Measurements from ENCODE around the gene TWSG1. TPM values are rescaled to one million over a fixed set of nuclear protein-coding genes. Genes with fewer than 3 reads are reported as not detected.

TWSG1 gene
- polyA plus RNA-seq, 3 donors: 1.6 to 5.5 (median 3.9) TPM

- no peaks in the 10 kb centered on the region for H3K4me1 ChIP-seq (ENCODE audit: control insufficient read depth in 1 of 2, insufficient read depth in 2 of 2, low read length in 2 of 2)
- no peak overlapping the region for H3K27ac ChIP-seq (ENCODE audit: low read depth in 1 of 2, low read length in 2 of 2)
- no peaks in the 10 kb centered on the region for H3K79me2 ChIP-seq (ENCODE audit: insufficient read depth, low read length)
- intact Hi-C loops (cut with micrococcal nuclease): no loop called here
- Mint-ChIP-seq H3K27ac (no peak overlapping the region), H3K36me3 (peaks cover 0 to 5% of the 10 kb centered on the region in 2 donors), H3K4me1 (no peaks in the 10 kb centered on the region), H3K27me3 (ENCODE audit: low read depth in 3 of 3) (no peaks in the 10 kb centered on the region), H3K4me3 (no peak overlapping the region), H3K9me3 (peaks cover 17 to 47% (median 45%) of the 10 kb centered on the region in 7 donors)
- H3K9me3 ChIP-seq (replicated peaks in 1 of 2; ENCODE audit: control insufficient read depth in 1 of 2, insufficient read depth in 1 of 2, low read length in 2 of 2): peaks cover 25 to 29% of the 10 kb centered on the region in 2 donors
- H3K9ac ChIP-seq (ENCODE audit: insufficient read depth, low read length, poor library complexity, severe bottlenecking): no peak overlapping the region
- no peak overlapping the region for H3K4me2 ChIP-seq (replicated peaks; ENCODE audit: extremely low read depth, low read length, poor library complexity, severe bottlenecking)
- DNase-seq: no peak
- no peaks in the 10 kb centered on the region for H3K27me3 ChIP-seq (ENCODE audit: control insufficient read depth in 2 of 2, insufficient read depth in 2 of 2, low read length in 2 of 2)
- no peak overlapping the region for H3K4me3 ChIP-seq (replicated peaks in 1 of 3; ENCODE audit: low read depth in 2 of 3, low read length in 3 of 3)
- no peak for TF ChIP-seq CTCF (IDR thresholded peaks at IDR 0.05)
- no peaks in the 10 kb centered on the region for H3K36me3 ChIP-seq (replicated peaks in 1 of 2; ENCODE audit: control insufficient read depth in 1 of 2, insufficient read depth in 2 of 2, low read length in 2 of 2)
- H4K20me1 ChIP-seq (ENCODE audit: insufficient read depth, low read length): no peaks in the 10 kb centered on the region
- H2AFZ ChIP-seq (ENCODE audit: insufficient read depth, low read depth, low read length, poor library complexity, severe bottlenecking): no peak overlapping the region
Measured at GRCh38 chr18:9290156-9290555, 44.4 kb upstream of the TWSG1 start.

GRCh38 chr18:9292047-9292446 lies 42.5 kb upstream of the TWSG1 start:
- Mint-ChIP-seq H3K4me3 (no peak overlapping the region), H3K9me3 (peaks cover 22 to 58% (median 48%) of the 10 kb centered on the region in 7 donors), H3K36me3 (no peaks in the 10 kb centered on the region), H3K4me1 (no peaks in the 10 kb centered on the region), H3K27ac (no peak overlapping the region), H3K27me3 (ENCODE audit: low read depth in 3 of 3) (no peaks in the 10 kb centered on the region)
- Histone ChIP-seq H3K79me2 (ENCODE audit: insufficient read depth, low read length) (no peaks in the 10 kb centered on the region), H3K4me3 (replicated peaks in 1 of 3; ENCODE audit: low read depth in 2 of 3, low read length in 3 of 3) (no peak overlapping the region), H3K9ac (ENCODE audit: insufficient read depth, low read length, poor library complexity, severe bottlenecking) (no peak overlapping the region), H3K27ac (ENCODE audit: low read depth in 1 of 2, low read length in 2 of 2) (no peak overlapping the region), H3K27me3 (ENCODE audit: control insufficient read depth in 2 of 2, insufficient read depth in 2 of 2, low read length in 2 of 2) (no peaks in the 10 kb centered on the region), H3K9me3 (replicated peaks in 1 of 2; ENCODE audit: control insufficient read depth in 1 of 2, insufficient read depth in 1 of 2, low read length in 2 of 2) (peaks cover 25 to 43% of the 10 kb centered on the region in 2 donors), H2AFZ (ENCODE audit: insufficient read depth, low read depth, low read length, poor library complexity, severe bottlenecking) (no peak overlapping the region), H3K4me1 (ENCODE audit: control insufficient read depth in 1 of 2, insufficient read depth in 2 of 2, low read length in 2 of 2) (no peaks in the 10 kb centered on the region), H3K36me3 (replicated peaks in 1 of 2; ENCODE audit: control insufficient read depth in 1 of 2, insufficient read depth in 2 of 2, low read length in 2 of 2) (no peaks in the 10 kb centered on the region), H3K4me2 (replicated peaks; ENCODE audit: extremely low read depth, low read length, poor library complexity, severe bottlenecking) (no peak overlapping the region), H4K20me1 (ENCODE audit: insufficient read depth, low read length) (no peaks in the 10 kb centered on the region)
- no peak for DNase-seq
- 100% methylated on average over 2 of the region's 2 CpGs for WGBS (ENCODE audit: insufficient coverage)
- intact Hi-C loops (cut with micrococcal nuclease): no loop called here
- no peak for TF ChIP-seq CTCF (IDR thresholded peaks at IDR 0.05)

Data from CD14-positive monocyte (primary cell).